DLD1 (cell line): ENCODE measurements around the gene HSP90AB1.

Experiments used
- in situ Hi-C: cut with HindIII; loops from 2 replicates; pipeline ENCODE4 v1.10.0; 2017; ENCODE audit warnings: low sequenced_read_pairs

Gene HSP90AB1

GRCh38 chr6:44222486-44223318 is 24.2 kb upstream of the HSP90AB1 start:
- in situ Hi-C loops, result no loop called here

- in situ Hi-C loops, result no loop called here
These were observed 23.4 kb upstream of the HSP90AB1 start, which contains the start of gene SLC29A1 for GRCh38 chr6:44223319-44224028. SLC29A1 (plus strand) TSS chr6:44223595; CDS start chr6:44227314, 3,719 bp downstream.

GRCh38 chr6:44224029-44224964 is 22.6 kb upstream of the HSP90AB1 start:
- in situ Hi-C loops, result no loop called here

GRCh38 chr6:44224965-44225305 is 22.0 kb upstream of the HSP90AB1 start:
- in situ Hi-C loops, result loop anchor here (25.0 kb wide), 1 partner anchor 113 kb away; no protein-coding TSS in a partner anchor

GRCh38 chr6:44225579-44226325 is 21.1 kb upstream of the HSP90AB1 start:
- in situ Hi-C loops, result loop anchor here (25.0 kb wide), 1 partner anchor 113 kb away; no protein-coding TSS in a partner anchor

- in situ Hi-C loops, result loop anchor here (25.0 kb wide), 1 partner anchor 114 kb away; no protein-coding TSS in a partner anchor
These were observed 20.3 kb upstream of the HSP90AB1 start for GRCh38 chr6:44226368-44227147.

GRCh38 chr6:44227148-44227793 is 19.6 kb upstream of the HSP90AB1 start:
- in situ Hi-C loops, result loop anchor here (25.0 kb wide), 1 partner anchor 115 kb away; no protein-coding TSS in a partner anchor

- in situ Hi-C loops, result loop anchor here (25.0 kb wide), 1 partner anchor 116 kb away; no protein-coding TSS in a partner anchor
These were observed 18.9 kb upstream of the HSP90AB1 start for GRCh38 chr6:44228031-44228430.

- in situ Hi-C loops, result loop anchor here (25.0 kb wide), 1 partner anchor 116 kb away; no protein-coding TSS in a partner anchor
These were observed 18.5 kb upstream of the HSP90AB1 start for GRCh38 chr6:44228433-44228832.

GRCh38 chr6:44228836-44229235 is 18.1 kb upstream of the HSP90AB1 start:
- in situ Hi-C loops, result loop anchor here (25.0 kb wide), 1 partner anchor 117 kb away; no protein-coding TSS in a partner anchor

- in situ Hi-C loops, result loop anchor here (25.0 kb wide), 1 partner anchor 117 kb away; no protein-coding TSS in a partner anchor
These were observed 17.4 kb upstream of the HSP90AB1 start for GRCh38 chr6:44229376-44230033.

- in situ Hi-C loops, result loop anchor here (25.0 kb wide), 1 partner anchor 118 kb away; no protein-coding TSS in a partner anchor
These were observed 16.7 kb upstream of the HSP90AB1 start for GRCh38 chr6:44230034-44230675.

- in situ Hi-C loops, result loop anchor here (25.0 kb wide), 1 partner anchor 119 kb away; no protein-coding TSS in a partner anchor
These were observed 15.5 kb upstream of the HSP90AB1 start for GRCh38 chr6:44231426-44231825.

GRCh38 chr6:44232676-44233566 is 14.0 kb upstream of the HSP90AB1 start:
- in situ Hi-C loops, result loop anchor here (25.0 kb wide), 1 partner anchor 121 kb away; no protein-coding TSS in a partner anchor

- in situ Hi-C loops, result loop anchor here (25.0 kb wide), 1 partner anchor 121 kb away; no protein-coding TSS in a partner anchor
These were observed 13.3 kb upstream of the HSP90AB1 start for GRCh38 chr6:44233567-44234100.
